AG04450 (cell line): Measurements from ENCODE around the gene ROGDI. TPM values are rescaled to one million over a fixed set of nuclear protein-coding genes. Genes with fewer than 3 reads are reported as not detected.

ENCODE experiments used
- CTCF ChIA-PET: fragments of 300-600, 350-600 bp; formaldehyde crosslinking; extraction: SDS; loops from one replicate; lab custom pipeline; 2022; ENCODE audit warnings: antibody characterized with exemption, inconsistent platforms; lab: Charles Lee
- POLR2A ChIA-PET: fragments of 350-600 bp; formaldehyde crosslinking; extraction: SDS; loops from one replicate; lab custom pipeline; 2021; ENCODE audit warnings: antibody characterized with exemption, inconsistent platforms; lab: Yijun Ruan, JAX
- DNase-seq: peaks from one replicate; pipeline ENCODE4 v3.0.0-alpha.2; 2011; ENCODE audit warnings: low read depth, low spot score
- H3K27ac ChIP-seq: one replicate; pipeline ENCODE4 v1.5.1; 2012; ENCODE audit warnings: low read depth, low read length, control low read depth
- H3K27me3 ChIP-seq: one replicate; pipeline ENCODE4 v1.6.0; 2012; ENCODE audit warnings: low read length; ENCODE audit not compliant: control insufficient read depth, insufficient read depth
- H3K4me3 ChIP-seq: 2 replicates; pipeline ENCODE4 v1.5.1; 2011; ENCODE audit warnings: mild to moderate bottlenecking, low read depth, low read length, control low read depth
- H3K9me3 ChIP-seq: 2 replicates; pipeline ENCODE4 v1.5.1; 2012; ENCODE audit warnings: low read length; ENCODE audit not compliant: control insufficient read depth, insufficient read depth
- CTCF ChIP-seq: IDR thresholded peaks from 2 replicates; pipeline ENCODE4 v1.5.1; 2011; ENCODE audit warnings: low read depth, low read length, control low read depth, inconsistent platforms
- polyA plus RNA-seq: library from polyadenylated mRNA; depleted of rRNA; stranded (reverse); fragments of >200 nt; gene quantifications from 2 replicates; pipeline ENCODE4 v1.2.3, GENCODE V29; 2011

Gene ROGDI
- polyA plus RNA-seq, 1 experiment: 9.2 TPM

- CTCF ChIA-PET: no interaction called here
- TF ChIP-seq CTCF: no peak
- Histone ChIP-seq H3K27me3 (no peaks in the 10 kb centered on the region), H3K4me3 (no peak overlapping the region), H3K9me3 (no peaks in the 10 kb centered on the region), H3K27ac (no peak overlapping the region)
- no peak for DNase-seq
- POLR2A ChIA-PET: no interaction called here
Measured at GRCh38 chr16:4776141-4776705, 26.2 kb downstream of the ROGDI start.

- Histone ChIP-seq H3K9me3 (no peaks in the 10 kb centered on the region), H3K27ac (no peak overlapping the region), H3K4me3 (no peak overlapping the region), H3K27me3 (no peaks in the 10 kb centered on the region)
- ChIA-PET POLR2A (interaction anchor here (0.6 kb wide), 1 partner anchor 31 kb away, joined by 4 read pairs; no protein-coding TSS in a partner anchor), CTCF (no interaction called here)
- TF ChIP-seq CTCF: no peak
- no peak for DNase-seq
Measured at GRCh38 chr16:4775005-4775404, 27.4 kb downstream of the ROGDI start.

- TF ChIP-seq CTCF: no peak
- Histone ChIP-seq H3K27ac (no peak overlapping the region), H3K9me3 (no peaks in the 10 kb centered on the region; the same call in 1 of the 2 replicates), H3K27me3 (no peaks in the 10 kb centered on the region), H3K4me3 (no peak overlapping the region)
- DNase-seq: no peak
- CTCF ChIA-PET: no interaction called here
- POLR2A ChIA-PET: interaction anchor here (0.6 to 0.7 kb wide), 2 partner anchors 24 to 70 kb away, joined by 3 read pairs; no protein-coding TSS in a partner anchor
Measured at GRCh38 chr16:4772351-4772750, 30.1 kb downstream of the ROGDI start.

GRCh38 chr16:4771646-4772045, 30.8 kb downstream of the ROGDI start:
- no peaks in the 10 kb centered on the region for H3K27me3 ChIP-seq
- ChIA-PET POLR2A (no interaction called here), CTCF (no interaction called here)
- TF ChIP-seq CTCF: no peak
- H3K27ac ChIP-seq: no peak overlapping the region
- no peak for DNase-seq
- no peak overlapping the region for H3K4me3 ChIP-seq
- H3K9me3 ChIP-seq: no peaks in the 10 kb centered on the region; the same call in 1 of the 2 replicates

GRCh38 chr16:4769306-4769638, 33.2 kb downstream of the ROGDI start:
- POLR2A ChIA-PET: interaction anchor here (0.7 to 1.5 kb wide), 2 partner anchors 13 to 35 kb away, joined by 3 to 11 read pairs; partner anchors contain the start of genes ANKS3 and DNAAF8
- DNase-seq: no peak
- Histone ChIP-seq H3K27me3 (no peaks in the 10 kb centered on the region), H3K4me3 (no peak overlapping the region; the same call in 1 of the 2 replicates), H3K9me3 (no peaks in the 10 kb centered on the region; the same call in 1 of the 2 replicates), H3K27ac (no peak overlapping the region)
- CTCF ChIA-PET: no interaction called here
- TF ChIP-seq CTCF: no peak
